HUES48 (cell line): ENCODE data around the gene FBXO8.

Source experiments
- H3K27ac ChIP-seq: one replicate; pipeline ENCODE4 v1.7.0; 2013; ENCODE audit warnings: low read depth, low read length, inconsistent platforms
- H3K27me3 ChIP-seq: 2 replicates; pipeline ENCODE4 v1.6.1; 2013; ENCODE audit warnings: mild to moderate bottlenecking, low read length; ENCODE audit not compliant: control insufficient read depth, insufficient read depth
- H3K36me3 ChIP-seq: 2 replicates; pipeline ENCODE4 v1.6.1; 2013; ENCODE audit warnings: low read length; ENCODE audit not compliant: control insufficient read depth, insufficient read depth
- H3K4me1 ChIP-seq: 2 replicates; pipeline ENCODE4 v1.6.1; 2013; ENCODE audit warnings: mild to moderate bottlenecking, low read length; ENCODE audit not compliant: control insufficient read depth, insufficient read depth
- H3K4me3 ChIP-seq: 2 replicates; pipeline ENCODE4 v1.5.1; 2013; ENCODE audit warnings: mild to moderate bottlenecking, low read depth, low read length
- H3K9ac ChIP-seq: 2 replicates; pipeline ENCODE4 v1.6.1; 2013; ENCODE audit warnings: mild to moderate bottlenecking, low read depth, low read length, moderate library complexity
- H3K9me3 ChIP-seq: 2 replicates; pipeline ENCODE4 v1.6.1; 2013; ENCODE audit warnings: low read length; ENCODE audit not compliant: control insufficient read depth, insufficient read depth

FBXO8 gene

DNA sequence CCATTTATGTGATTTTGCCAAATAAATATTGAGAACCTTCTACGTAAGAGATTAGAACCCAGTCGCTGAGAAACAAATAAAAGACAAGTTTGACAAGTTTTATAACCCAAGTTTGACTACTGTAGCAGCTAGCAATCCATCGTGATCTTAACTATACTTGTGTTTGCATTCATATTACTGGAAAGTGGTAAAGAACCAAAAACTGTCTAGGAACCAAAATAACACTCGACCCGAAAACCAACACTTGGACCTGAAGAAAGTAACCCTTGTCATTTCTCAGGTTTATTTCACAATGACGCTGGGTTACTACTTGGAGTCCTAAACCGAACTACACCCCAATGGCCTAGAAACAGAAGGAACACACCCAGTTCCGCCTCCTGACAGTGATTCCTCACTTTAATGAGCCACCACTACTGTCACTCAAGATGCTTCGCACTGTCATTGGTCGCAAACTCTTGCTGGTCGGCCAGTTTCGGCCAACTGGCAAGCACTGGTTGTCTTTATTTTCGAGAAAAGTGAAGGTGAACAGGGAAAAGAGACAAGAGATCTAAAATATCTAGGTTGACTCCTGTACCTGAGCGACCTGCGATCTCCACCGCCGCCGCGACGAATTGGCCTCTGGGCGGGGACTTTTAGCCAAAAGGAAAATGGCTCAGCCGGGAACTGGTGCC, 496 bp downstream of the FBXO8 start:
- no peaks in the 10 kb centered on the region for H3K36me3 ChIP-seq
- H3K4me3 ChIP-seq: peak overlapping the region; percentile 85
- H3K9me3 ChIP-seq: no peaks in the 10 kb centered on the region
- peaks cover 4% of the 10 kb centered on the region; the same call in 1 of the 2 replicates for H3K4me1 ChIP-seq
- no peaks in the 10 kb centered on the region for H3K27me3 ChIP-seq
- peak overlapping the region; percentile 93 for H3K27ac ChIP-seq
- peak overlapping the region; percentile 97 for H3K9ac ChIP-seq

DNA sequence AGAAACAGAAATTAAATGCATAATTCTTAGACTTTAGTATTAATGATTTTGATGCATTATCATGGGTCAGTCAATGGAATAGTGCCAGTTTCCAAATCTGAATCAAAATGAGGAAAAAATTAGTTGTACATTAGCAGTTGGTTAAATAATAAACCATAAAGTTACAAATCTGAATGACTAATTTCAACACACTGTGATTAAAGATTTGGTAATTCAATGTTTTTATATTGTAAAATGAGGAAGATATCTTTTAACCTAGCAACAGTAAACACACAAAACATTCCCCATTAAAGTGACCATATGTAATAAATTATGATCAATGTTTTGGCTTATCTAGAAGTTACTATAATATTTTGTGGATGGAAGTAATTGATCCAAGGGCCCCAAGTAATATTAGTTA, 1.6 kb downstream of the FBXO8 start:
- H3K9ac ChIP-seq: no peak overlapping the region

DNA sequence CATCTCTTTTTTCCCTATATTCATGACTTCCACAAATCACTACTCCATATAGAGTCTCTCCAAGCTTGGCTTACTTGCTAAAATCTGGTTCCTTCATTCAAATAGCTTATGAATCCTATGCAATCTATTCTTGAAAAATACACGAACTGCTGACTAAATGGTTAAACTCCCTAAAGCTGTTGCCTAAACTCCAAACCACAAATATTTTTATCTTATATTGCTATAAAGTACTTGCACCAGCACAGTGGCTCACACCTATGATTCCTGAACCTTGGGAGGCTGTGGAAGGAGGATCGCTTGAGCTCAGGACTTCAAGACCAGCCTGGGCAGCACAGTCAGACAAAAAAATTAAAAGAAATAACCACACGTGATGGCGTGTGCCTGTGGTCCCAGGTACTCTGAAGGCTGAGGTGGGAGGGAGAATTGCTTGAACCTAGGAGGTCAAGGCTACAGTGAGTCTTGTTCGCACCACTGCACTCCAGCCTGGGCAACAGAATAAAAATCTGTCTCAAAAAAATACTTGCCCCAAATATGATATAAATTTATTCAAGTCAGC, 2.2 kb downstream of the FBXO8 start:
- no peak overlapping the region for H3K27ac ChIP-seq
- H3K4me1 ChIP-seq: peaks cover 4% of the 10 kb centered on the region; the same call in 1 of the 2 replicates
- no peak overlapping the region for H3K4me3 ChIP-seq
- no peaks in the 10 kb centered on the region for H3K9me3 ChIP-seq
- H3K36me3 ChIP-seq: no peaks in the 10 kb centered on the region
- no peak overlapping the region for H3K9ac ChIP-seq
- H3K27me3 ChIP-seq: no peaks in the 10 kb centered on the region

More for the DNA sequence above, 1.6 kb downstream of the FBXO8 start:
- Histone ChIP-seq H3K27me3 (no peaks in the 10 kb centered on the region), H3K4me3 (no peak overlapping the region), H3K9me3 (no peaks in the 10 kb centered on the region), H3K36me3 (no peaks in the 10 kb centered on the region), H3K27ac (no peak overlapping the region), H3K4me1 (peaks cover 4% of the 10 kb centered on the region; the same call in 1 of the 2 replicates)

DNA sequence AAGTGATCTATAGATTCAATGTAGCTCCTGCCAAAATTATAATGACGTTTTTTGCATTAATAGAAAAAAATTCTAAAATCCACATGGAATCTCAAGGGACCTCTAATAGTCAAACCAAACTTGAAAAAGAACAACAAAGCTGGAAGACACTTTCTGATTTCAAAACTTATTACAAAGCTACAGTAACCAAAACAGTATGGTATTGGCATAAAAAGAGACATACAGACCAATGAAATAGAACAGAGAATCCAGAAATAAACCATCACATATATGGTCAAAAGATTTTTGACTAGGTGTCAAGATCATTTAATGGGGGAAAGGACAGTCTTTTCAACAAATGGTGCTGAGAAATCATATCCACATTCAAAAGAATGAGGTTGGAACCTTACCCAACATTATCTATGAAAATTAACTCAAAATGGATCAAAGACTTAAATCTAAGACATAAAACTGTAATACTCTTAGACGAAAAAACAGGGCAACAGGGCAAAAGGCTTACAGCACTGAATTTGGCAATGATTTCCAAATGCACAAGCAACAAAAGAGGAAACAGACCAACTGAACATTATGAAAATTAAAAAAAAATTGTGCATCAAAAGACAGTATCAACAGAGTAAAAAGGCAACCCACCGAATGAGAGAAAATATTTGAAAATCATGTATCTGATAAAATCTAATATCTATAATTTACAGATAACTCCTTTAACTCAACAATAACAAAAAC, 3.9 kb downstream of the FBXO8 start:
- Histone ChIP-seq H3K27me3 (no peaks in the 10 kb centered on the region), H3K27ac (no peak overlapping the region), H3K36me3 (no peaks in the 10 kb centered on the region), H3K4me3 (no peak overlapping the region), H3K9ac (no peak overlapping the region), H3K4me1 (peaks cover 4% of the 10 kb centered on the region; the same call in 1 of the 2 replicates), H3K9me3 (no peaks in the 10 kb centered on the region)

DNA sequence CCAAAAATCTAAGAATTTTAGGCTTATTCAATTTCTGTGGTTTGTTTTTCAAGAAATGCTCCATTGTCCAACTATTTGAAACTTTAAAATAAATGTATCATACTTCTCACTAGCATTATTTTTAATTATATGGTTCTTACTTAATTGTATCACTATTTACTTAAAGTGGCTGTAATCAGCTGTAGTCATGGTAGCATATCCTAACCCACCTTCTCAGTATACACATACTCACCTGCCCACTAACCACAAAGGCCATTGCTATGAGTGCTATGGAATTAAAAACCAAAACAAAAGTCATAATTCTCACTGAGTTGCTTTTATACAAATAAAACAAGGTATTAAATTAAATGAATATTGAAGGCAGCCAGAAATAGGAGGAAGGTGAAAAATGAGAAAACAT, 5.0 kb downstream of the FBXO8 start:
- no peak overlapping the region for H3K27ac ChIP-seq
- H3K4me1 ChIP-seq: peaks cover 4% of the 10 kb centered on the region; the same call in 1 of the 2 replicates
- H3K27me3 ChIP-seq: no peaks in the 10 kb centered on the region
- H3K4me3 ChIP-seq: no peak overlapping the region
- H3K36me3 ChIP-seq: no peaks in the 10 kb centered on the region
- H3K9ac ChIP-seq: no peak overlapping the region
- no peaks in the 10 kb centered on the region for H3K9me3 ChIP-seq

DNA sequence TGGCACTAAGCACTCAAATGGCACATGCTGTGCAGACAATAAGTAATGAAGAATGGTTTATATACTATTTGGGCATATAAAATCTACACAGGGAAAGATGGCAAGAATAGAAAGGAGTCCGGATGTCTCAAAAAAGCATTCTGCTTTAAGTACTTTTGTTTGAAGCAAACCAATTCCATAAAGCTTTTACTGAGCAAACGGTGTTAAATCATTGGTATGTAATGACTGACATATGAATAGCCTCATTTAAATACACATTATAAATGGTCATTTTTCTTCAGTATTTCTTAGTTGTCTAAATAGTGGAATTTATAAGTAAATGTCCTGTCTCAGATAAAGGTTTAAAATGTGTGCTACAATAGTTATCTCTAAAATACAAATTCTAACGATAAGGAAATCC, 6.0 kb downstream of the FBXO8 start:
- H3K4me3 ChIP-seq: no peak overlapping the region
- peaks cover under 1% of the 10 kb centered on the region; the same call in 1 of the 2 replicates for H3K4me1 ChIP-seq
- no peak overlapping the region for H3K9ac ChIP-seq
- H3K27ac ChIP-seq: no peak overlapping the region
- H3K36me3 ChIP-seq: no peaks in the 10 kb centered on the region
- H3K9me3 ChIP-seq: no peaks in the 10 kb centered on the region
- H3K27me3 ChIP-seq: no peaks in the 10 kb centered on the region

DNA sequence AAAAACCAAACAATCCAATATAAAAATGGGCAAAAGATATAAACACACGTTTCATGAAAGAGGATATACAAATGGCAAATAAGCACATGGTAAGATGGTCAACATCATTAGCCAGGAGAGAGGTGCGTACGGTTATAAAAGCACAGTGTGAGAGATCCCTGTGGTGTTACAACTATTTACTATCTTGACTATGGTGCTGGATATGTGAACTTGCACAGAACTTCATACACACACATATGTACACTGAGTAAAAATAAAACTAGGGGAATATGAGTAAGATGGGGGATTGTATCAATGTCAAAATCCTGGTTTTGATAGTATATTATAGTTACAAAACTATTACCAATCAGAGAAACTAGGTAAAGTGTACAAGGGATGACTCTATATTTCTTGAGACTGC, 8.4 kb downstream of the FBXO8 start:
- H3K9ac ChIP-seq: no peak overlapping the region
- H3K36me3 ChIP-seq: no peaks in the 10 kb centered on the region
- H3K4me1 ChIP-seq: no peaks in the 10 kb centered on the region
- H3K9me3 ChIP-seq: no peaks in the 10 kb centered on the region
- no peaks in the 10 kb centered on the region for H3K27me3 ChIP-seq
- H3K4me3 ChIP-seq: no peak overlapping the region
- no peak overlapping the region for H3K27ac ChIP-seq

DNA sequence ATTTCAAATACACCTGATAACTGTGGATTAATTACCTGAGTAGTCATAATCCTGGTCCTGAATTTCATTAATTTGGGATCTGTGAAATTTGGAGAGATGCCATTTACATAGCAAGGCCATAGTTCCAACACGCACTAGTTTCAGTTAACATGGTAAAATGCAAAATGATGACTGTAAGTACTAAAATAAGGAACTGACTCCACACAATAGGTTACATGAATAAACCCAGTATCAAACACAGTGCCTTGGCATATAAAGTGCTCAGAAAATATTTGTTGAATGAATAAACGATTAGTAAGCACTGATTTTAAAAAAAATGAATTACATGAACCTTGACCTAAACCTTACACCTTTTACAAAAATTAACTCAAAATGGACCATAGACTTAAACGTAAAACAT, 9.0 kb downstream of the FBXO8 start:
- H3K9ac ChIP-seq: no peak overlapping the region
- no peaks in the 10 kb centered on the region for H3K4me1 ChIP-seq
- no peak overlapping the region for H3K27ac ChIP-seq
- H3K4me3 ChIP-seq: no peak overlapping the region
- no peaks in the 10 kb centered on the region for H3K27me3 ChIP-seq
- H3K9me3 ChIP-seq: no peaks in the 10 kb centered on the region
- no peaks in the 10 kb centered on the region for H3K36me3 ChIP-seq

DNA sequence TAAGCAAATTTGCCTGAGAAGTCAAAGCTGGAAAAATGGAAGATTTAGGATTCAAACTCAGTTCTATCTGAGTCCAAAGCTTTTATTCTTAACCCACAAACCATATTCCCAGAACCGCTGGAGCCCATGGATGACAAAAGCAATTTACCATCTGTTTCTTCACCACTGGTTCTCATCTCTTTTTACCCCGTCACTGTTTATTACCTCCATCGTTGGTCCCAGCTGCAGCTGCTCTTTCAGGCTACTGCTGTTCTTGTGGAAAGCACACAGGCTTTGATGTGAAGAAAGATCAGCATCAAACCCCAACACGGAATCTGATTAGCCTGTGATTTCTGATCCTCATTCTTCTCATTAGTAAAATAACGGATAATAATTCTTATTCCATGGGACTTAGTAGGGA, 9.5 kb downstream of the FBXO8 start:
- no peak overlapping the region for H3K4me3 ChIP-seq
- no peak overlapping the region for H3K27ac ChIP-seq
- no peaks in the 10 kb centered on the region for H3K27me3 ChIP-seq
- H3K9me3 ChIP-seq: no peaks in the 10 kb centered on the region
- no peaks in the 10 kb centered on the region for H3K4me1 ChIP-seq
- no peak overlapping the region for H3K9ac ChIP-seq
- no peaks in the 10 kb centered on the region for H3K36me3 ChIP-seq

DNA sequence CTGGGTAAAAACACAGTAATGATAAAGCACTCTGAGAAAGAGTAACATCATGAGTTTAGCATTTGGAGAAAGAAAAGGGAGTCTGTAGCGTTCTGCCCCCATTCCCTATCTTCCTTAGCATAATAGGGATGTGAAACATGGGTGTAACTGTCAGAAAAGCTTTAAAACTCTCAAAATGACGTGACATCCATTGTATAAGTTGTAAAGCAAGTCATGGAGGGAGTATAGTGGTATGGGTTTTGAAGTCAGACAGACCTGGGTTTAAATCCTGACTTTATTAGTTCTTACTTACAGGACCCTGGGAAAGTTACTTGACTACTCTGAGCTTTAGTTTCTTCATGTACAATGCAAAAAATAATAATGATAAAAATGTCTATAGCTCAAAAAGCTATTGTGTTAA, 17.1 kb downstream of the FBXO8 start:
- H3K9ac ChIP-seq: no peak overlapping the region; the same call in 1 of the 2 replicates

DNA sequence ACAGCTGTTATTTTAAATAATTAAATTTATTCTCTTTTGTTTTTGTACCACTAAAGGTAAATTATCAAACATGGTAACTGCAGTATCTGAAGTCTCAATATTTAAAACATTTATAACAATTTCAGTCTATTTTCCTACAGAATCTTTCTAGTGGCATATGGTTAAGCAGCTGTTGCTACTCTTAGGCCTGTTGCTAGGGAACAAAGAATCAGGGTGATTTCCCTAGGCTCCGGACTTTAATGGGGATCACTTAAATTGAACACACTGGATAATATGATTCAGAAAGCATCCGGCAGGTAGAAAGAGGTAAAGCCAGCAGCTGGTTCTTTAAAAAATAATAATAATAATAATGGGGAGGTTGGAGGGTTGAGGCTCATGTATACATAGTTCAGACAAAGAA, 17.6 kb downstream of the FBXO8 start:
- Histone ChIP-seq H3K36me3 (no peaks in the 10 kb centered on the region), H3K9me3 (no peaks in the 10 kb centered on the region), H3K4me3 (no peak overlapping the region), H3K27ac (no peak overlapping the region), H3K9ac (no peak overlapping the region; the same call in 1 of the 2 replicates), H3K4me1 (no peaks in the 10 kb centered on the region), H3K27me3 (no peaks in the 10 kb centered on the region)

More for the DNA sequence above, 17.1 kb downstream of the FBXO8 start:
- Histone ChIP-seq H3K4me1 (no peaks in the 10 kb centered on the region), H3K27me3 (no peaks in the 10 kb centered on the region), H3K9me3 (no peaks in the 10 kb centered on the region), H3K27ac (no peak overlapping the region), H3K4me3 (no peak overlapping the region), H3K36me3 (no peaks in the 10 kb centered on the region)
